ENCODE results near the gene MGAT4B.

The MGAT4B gene

DNA sequence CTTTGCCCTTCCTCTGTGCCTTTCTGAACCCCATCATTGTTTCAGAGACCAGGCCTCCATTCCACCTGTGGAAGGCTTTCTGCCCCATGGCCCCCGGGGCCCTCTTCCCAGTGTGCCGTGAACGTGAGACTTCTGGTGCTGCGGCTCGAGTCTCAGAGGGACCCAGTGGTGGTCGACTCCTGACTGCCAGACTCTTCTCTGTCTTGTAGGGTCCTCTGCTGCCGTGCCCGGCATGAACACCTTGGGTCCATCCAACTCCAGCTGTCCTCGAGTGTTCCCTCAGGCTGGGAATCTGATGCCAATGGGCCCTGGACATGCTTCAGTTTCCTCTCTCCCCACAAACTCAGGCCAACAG lies 33.0 kb downstream of the MGAT4B start:
- no peak for DNase-seq (ENCODE audit: low read depth in 2 of 3, low spot score in 1 of 3)

DNA sequence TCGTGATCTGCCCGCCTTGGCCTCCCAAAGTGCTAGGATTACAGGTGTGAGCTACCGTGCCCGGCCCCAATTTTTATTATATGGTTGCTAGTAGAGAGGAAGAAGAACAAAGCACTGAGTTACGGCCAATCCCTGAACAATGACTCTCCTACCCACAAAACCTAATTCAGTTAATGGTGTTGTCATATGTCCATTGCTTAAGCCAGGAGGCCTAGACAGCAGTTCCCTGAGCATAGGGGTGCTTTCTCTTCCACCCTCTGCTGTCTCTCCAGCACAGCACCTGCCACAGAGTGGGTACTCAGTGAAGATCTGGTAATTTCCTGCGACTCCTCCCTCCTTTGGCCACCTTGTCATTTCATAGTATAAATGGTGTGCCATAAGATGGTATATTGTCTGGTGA lies 34.3 kb downstream of the MGAT4B start:
- no peak for DNase-seq (ENCODE audit: low read depth in 2 of 3, low spot score in 1 of 3)

DNA sequence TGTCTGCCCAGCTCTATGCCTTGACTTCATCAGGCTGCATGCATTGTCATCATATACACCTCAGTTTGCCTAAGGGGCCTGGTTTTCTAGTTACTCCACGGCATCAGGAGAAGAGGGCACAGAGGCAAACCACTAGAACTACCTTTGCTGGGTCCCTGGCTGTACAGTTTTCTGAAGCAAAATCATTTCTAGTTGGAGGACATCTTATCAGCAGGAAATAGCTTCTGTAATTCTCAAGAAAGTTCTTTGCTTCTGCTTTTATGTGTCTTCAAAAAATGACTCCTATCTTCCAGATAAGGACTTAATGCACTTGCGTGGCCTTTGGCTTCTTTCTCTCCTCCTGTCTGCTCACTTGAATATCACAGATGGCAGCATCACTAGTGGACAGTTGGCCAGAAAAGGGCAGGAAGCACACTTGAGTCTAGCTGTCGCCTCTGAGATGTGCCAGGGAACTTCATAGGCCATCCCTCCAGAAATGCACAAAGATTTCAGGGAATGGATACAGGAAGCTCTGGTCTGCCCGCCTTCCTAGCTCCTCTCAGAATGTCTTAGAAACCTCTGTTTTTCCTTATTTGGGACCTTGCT lies 35.3 kb downstream of the MGAT4B start:
- DNase-seq (ENCODE audit: low read depth in 2 of 3, low spot score in 1 of 3), result no peak

DNA sequence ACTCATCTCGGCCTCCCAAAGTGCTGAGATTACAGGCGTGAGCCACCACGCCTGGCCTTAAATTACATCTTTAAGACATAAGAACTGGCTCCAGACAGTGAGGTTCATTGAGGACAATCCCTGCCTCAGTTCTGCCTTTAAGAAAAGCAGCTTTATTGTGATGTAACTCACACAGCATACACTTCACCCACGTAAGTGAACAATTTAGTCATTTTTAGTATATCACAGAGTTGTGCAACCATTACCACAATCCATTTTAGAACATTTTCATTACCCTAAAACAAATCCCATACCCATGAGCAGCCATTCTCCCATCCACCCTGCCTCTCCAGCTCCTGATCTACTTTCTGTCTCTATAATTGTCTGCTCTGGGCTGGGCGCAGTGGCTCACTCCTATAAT lies 36.9 kb downstream of the MGAT4B start:
- no peak for DNase-seq (ENCODE audit: low read depth in 2 of 3, low spot score in 1 of 3)

DNA sequence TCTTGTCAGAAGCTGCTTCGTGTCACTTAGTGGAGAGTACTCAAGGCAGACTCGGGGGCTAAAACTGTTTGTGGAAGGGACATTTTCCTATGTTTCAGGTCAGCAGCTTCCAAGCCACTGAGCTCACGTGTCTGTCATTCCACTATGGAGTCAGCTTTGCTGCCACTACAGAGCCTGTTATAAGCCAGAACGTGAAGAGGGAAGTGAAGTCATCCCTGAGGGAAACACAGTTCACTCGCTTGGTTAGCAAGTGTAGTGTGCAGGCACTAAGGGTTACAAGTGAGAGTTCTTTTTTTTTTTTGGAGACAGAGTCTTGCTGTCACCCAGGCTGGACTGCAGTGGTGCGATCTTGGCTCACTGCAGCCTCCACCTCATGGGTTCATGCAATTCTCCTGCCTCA lies 37.4 kb downstream of the MGAT4B start:
- no peak for DNase-seq (ENCODE audit: low read depth in 2 of 3, low spot score in 1 of 3)

DNA sequence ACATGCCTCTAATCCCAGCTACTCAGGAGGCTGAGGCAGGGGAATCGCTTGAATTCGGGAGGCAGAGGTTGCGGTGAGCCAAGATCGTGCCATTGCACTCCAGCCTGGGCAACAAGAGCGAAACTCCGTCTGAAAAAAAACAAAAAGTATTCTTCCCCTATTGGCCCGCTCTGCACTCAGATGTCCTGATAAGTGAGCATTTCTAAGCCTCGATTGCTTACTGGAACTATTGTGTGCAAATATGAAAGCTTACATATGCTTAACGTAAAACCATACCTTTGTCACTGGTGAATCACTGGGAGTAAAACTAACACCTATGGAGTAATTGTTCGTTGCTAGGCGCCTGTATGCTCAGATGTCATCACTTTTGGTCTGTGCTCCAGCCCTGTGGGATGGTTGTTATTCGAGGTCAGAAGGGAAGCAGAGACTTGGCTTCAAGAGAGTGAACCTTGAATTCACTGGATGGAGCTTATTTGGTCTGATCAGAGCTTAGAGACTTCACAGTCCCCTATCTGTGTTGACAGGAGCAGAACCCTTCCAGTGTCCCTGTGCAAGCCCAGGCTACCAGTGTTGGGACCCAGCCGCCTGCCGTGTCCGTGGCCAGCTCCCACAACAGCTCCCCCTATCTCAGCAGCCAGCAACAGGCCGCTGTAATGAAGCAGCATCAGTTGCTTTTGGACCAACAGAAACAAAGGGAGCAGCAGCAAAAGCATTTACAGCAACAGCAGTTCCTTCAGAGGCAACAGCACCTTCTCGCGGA lies 38.2 kb downstream of the MGAT4B start:
- no peak for DNase-seq (ENCODE audit: low read depth in 2 of 3, low spot score in 1 of 3)

DNA sequence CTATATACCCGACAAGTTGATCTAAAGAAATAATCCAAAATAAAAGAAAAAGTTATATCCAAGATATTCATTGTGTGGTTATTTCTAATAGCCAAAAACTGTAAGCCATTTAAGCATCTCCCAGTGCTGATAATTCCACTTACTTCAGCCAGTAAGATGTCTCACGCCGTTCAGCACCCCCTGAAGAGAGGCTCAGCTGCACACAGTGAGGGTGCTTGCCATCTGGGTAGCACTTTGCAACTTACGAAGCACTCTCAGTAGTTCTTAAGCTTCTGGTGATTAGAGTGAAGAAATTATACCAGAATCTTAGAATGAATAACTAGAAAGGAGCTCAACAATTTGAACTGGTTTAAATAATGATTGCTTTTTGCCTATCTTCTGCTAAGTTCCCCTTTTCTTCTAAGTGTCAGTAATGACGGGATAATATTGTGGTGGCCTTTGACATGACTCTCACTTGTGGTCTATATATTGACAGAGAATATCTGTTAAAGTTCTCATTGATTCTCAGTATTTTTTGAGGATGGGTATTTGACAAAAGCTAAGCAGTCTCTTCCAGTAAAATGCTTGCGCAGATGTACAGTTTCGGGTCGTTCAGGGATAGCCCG lies 39.1 kb downstream of the MGAT4B start:
- no peak for DNase-seq (ENCODE audit: low read depth in 2 of 3, low spot score in 1 of 3)

DNA sequence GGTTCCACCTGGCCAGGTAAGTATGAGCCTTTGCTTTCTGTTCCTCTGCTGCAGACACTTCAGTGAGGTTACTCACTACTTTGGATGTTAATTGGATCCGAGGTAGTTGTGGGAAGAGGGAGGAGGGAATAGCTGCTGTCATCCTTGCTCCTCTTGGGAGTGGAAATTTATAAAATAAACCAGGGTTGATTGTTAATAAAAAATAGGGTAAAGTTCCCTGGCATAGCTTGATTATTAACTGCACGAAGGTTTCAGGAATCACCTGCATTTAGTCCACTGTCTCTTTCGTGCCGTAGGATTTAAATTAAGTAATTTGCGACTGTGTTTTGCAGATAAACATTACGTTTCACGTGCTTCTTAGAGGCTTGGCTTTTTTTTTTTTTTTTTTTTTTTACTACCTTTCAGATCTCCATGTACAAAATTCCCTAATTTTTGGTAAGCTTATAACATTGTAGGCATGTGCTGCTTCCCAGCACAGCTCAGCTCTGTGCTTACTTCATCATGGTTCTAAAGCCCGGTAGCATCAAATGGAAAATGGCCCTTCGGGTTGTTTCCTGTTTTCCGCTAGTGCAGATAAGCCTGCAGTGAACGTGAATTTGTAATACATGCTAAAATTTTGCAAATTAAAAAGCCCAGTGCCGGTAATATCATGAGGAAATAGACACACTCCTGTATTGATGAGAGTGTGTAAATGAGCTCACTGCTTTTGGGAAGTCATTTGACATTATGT lies 39.8 kb downstream of the MGAT4B start:
- no peak for DNase-seq (ENCODE audit: low read depth in 2 of 3, low spot score in 1 of 3)

DNA sequence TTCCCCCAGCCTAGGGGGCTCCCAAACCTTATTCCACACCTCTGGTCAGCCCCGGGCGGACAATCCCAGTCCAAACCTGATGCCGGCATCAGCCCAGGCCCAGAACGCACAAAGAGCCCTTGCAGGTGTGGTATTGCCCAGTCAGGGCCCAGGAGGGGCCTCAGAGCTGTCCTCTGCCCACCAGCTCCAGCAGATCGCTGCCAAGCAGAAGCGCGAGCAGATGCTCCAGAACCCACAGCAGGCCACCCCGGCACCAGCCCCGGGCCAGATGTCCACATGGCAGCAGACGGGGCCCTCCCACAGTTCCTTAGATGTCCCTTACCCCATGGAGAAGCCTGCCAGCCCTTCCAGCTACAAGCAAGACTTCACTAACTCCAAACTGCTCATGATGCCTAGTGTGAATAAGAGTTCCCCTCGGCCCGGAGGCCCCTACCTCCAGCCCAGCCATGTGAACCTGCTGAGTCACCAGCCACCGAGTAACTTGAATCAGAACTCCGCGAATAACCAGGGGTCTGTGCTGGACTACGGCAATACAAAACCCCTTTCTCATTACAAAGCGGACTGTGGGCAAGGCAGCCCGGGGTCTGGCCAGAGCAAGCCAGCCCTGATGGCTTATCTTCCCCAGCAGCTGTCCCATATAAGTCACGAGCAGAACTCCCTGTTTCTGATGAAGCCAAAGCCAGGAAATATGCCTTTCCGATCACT lies 40.5 kb downstream of the MGAT4B start:
- DNase-seq (ENCODE audit: low read depth in 2 of 3, low spot score in 1 of 3), result no peak

DNA sequence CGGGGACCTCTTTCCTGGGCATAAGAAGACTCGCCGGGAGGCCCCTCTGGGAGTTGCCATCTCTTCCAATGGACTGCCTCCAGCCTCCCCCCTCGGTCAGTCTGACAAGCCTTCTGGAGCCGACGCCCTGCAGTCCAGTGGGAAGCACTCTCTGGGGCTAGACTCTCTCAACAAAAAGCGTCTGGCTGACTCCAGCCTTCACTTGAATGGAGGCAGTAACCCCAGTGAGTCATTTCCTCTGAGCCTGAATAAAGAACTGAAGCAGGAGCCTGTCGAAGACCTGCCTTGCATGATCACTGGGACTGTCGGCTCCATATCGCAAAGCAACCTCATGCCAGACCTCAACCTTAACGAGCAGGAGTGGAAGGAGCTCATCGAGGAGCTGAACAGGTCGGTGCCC lies 41.3 kb downstream of the MGAT4B start:
- no peak for DNase-seq (ENCODE audit: low read depth in 2 of 3, low spot score in 1 of 3)

DNA sequence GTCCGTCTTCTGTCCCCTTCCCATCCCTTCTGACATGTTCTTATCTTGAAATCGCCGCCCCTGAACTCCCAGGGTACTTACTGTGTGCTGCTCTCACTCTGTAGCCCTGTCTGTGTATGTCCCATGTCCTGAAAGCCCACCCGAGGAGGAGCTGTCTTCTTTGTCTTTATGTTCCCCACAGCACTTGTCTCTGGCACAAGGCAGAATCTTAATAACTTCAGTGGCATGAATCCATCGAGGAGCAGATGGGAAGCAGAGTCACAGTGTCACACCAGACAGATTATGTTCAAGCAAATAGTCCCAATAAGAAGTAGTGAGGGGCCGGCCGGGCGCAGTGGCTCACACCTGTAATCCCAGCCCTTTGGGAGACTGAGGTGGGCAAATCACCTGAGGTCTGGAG lies 42.6 kb downstream of the MGAT4B start:
- DNase-seq (ENCODE audit: low read depth in 2 of 3, low spot score in 1 of 3), result no peak

DNA sequence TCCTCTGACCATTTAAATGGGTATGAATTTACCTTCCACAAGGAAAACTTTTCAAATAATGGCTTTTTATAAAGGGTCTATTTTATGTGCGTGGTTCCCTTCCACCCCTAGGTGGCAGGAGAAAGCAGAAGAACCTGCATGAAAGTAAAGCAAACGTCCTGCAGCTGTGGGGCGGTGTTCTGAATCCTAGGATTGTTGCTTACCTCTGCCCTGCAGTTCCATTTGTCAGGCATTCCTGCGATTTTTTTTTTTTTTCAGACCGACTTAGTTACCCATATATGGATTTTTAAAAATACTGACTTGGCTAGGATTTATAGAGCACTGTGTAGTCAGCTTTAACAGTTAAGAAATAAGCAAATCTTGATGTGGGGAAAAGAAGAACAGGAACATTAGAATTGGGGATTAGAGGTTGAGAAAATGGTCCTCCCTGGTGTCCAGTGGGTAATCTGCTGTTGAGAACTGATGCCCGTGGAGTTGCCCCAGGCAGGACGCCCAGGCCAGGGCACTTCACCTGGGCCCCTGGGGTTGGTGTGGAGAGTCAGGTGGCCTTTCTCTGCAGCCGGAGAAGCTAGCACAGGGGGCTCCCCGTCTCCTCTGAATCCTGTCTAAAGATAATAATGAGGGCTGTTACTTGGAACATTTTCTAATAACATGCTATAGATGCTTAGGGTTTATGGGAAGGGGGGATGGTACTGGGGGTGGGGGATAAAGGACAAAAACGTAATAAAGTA lies 43.3 kb downstream of the MGAT4B start:
- peak in 2 of 3 donors; percentile 23 to 35 for DNase-seq (ENCODE audit: low read depth in 2 of 3, low spot score in 1 of 3)

DNA sequence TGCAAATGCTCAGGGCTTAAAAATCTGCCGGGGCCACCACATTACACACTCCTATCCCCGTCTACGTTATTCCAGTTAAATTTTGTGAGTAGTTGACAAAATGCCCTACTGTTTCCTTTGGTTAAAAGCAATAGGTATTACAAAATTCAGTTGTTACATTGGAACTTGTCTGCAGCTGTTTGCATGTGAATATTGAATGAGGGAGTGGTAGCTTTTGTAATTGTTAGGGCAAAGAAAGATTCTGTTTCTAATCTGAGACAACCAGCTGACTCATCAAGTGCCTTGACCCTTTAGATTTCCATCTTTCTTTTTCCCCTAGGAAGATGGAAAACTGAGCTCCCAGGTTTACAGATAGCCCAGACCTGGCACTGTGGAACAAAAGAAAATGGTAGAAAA lies 43.9 kb downstream of the MGAT4B start:
- DNase-seq (ENCODE audit: low read depth in 2 of 3, low spot score in 1 of 3), result no peak

DNA sequence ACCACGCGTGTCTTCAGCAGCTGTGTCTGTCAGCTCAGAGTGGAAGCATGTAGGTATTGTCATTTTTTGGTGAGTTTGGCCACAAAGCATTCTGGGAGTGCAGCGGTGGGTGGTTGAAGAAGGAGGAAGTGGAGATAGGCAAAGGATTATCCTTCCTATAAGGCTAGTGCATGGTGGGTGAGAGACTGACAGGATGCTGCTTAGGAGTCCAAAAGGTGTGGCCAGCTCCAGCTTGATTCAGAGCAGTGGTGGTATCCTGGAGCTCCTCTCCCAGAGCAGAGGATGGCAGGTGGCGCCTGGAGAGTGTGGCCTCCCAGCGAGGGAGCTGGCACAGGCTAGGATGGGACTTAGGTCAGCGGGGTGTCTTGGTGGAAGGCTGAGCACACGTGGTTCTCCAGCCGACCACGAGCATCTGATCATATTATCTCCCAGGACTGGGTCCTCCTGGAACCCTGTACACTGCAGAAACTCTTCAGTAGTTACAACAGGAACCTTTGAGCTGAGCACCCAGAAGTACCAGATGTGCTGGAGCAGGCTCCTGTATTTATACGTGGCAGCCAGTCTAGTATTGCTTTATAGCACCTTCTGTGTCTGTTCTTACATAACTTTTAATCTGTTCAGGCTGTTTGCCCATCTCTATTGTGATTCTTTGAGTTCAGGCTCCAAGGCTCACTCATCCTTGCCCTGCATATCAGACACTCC lies 44.4 kb downstream of the MGAT4B start:
- no peak for DNase-seq (ENCODE audit: low read depth in 2 of 3, low spot score in 1 of 3)

DNA sequence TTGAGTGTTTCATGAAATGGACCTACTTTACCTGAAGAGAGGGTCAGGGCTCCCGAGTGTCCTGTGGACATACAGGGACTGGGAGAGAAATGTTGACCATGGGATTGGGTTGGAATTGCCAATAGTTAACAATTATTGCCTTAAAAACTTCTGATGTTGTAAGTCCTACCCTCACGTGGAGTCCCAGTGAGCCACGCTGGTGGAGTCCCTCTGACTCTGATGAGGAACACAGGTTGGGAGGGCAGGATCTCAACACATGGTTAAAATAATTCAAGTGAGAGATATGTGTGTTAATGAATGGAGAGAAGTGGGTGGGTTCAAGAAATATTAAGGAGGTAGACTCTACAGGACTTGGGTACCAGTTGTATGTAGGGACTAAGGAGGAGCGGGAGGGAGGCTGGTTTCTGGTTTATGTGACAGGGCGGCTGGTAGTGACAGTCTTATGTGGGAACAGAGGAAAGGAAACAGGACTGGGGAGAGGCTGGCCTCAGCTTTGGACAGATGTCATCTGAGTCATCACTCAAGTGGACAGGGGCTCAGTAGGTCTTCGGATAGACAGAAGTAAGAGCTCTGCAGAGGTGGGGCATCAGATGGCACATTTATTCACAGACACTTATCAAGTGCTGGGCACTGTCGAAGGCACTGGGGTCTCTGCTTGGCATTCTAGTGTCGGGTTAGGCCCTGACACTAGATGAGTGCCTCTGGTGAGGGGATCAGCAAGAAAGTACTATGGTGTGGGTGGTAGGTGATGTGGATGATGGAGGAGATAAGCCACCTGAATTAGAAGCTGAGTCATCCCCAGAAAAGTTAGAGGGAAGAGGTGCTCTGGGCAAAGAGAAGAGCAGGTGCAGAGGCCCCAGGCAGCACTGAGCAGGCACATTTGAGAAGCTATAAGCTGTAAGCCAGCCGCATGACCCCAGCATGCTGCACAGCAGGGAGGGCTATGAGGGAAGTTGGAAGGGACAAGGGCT lies 46.8 kb downstream of the MGAT4B start:
- no peak for DNase-seq (ENCODE audit: low read depth in 2 of 3, low spot score in 1 of 3)

DNA sequence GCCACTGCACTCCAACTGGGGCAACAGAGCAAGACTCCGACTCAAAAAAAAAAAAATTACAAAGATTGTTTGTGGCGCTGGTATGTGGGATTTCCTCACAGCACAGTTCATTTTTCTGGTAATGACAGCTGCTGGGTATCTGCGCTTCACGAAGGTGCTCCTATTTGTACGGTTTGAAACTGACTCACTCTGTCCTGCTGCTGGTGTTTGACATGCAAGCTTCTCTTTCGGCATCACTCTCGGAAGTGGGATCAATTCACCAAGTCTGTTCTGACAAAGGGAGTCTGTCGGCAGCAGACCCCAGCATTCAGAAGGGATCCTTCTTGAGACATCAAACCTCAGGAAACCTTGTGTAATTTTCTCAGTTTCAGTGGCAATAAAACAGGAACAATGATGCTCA lies 47.7 kb downstream of the MGAT4B start:
- DNase-seq (ENCODE audit: low read depth in 2 of 3, low spot score in 1 of 3), result no peak

DNA sequence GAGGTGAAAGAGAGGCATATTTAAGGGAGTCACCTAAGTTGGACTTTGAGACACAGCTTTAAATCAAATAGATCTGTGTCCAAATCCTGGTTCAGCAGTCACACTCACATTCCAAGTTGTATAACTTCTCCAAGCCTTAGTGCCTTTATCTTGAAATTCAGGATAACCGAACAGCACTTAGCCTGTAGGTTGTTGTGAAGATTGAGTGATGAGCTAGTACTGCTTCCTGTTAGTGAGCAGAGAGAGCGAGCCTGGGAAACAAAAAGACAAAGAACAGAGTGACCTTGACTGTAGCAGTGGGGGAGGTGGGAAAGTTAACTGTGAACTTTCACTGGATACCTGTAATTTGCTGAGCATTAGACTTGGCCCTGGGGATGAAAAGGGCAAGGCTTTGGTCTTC lies 51.6 kb downstream of the MGAT4B start:
- no peak for DNase-seq (ENCODE audit: low read depth in 2 of 3, low spot score in 1 of 3)

DNA sequence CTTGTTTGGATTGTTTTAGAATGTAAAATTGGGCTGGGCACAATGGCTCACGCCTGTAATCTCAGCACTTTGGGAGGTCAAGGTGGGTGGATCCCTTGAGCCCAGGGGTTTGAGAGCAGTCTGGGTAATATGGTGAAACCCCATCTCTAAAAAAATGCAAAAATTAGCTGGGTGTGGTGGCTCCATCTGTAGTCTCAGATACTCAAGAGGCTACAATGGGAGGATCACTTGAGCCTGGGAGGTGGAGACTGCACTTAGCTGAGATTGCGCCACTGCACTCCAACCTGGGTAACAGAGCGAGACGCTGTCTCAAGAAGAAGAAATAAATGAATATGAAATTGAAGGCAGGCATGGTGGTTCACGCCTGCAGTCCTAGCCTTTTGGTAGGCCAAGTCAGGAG lies 52.7 kb downstream of the MGAT4B start:
- DNase-seq (ENCODE audit: low read depth in 2 of 3, low spot score in 1 of 3), result no peak

DNA sequence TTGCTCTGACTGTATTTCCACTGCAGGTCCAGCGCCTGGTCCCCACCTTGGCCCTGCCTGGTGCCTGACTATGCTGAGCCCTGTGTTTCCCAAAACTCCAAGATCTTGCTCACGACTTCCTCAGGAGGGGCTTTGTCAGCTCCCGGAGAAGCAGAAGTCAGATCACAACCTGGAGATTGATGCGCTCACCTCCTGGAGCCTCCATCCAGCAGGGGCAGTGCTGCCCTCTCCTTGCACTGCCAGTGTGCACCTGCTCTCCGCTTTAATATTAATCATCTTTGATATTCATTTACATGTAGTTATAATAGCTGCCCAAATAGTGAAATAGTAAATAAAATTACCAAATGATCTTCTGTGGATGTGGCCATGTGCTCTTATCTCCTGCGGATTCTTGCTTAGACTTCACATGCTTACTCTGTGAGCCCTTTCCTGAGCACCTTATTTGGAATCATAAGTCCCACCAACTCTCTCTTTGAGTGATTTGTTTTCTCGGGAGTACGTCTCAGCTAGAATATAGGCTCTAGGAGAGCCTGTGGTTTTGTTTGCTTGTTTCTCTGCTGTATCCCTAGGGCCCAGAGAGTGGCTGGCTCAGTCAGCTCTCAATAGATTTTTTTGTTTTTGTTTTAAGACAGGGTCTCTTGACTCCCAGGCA lies 56.7 kb downstream of the MGAT4B start:
- DNase-seq (ENCODE audit: low read depth in 2 of 3, low spot score in 1 of 3), result no peak

All from stimulated activated CD4-positive, alpha-beta T cell treated with anti-CD3 and anti-CD28 coated beads, Interleukin-12 subunit alpha, Interleukin-12 subunit beta, amount 100 ng/mL, for 48 hours (primary cell).